HG03520 (cell line): ENCODE measurements around the gene CALHM5.

Source experiments
- ATAC-seq: cut with Tn5 transposase; IDR thresholded peaks from one replicate; pipeline ENCODE4 v1.9.1; 2021; ENCODE audit warnings: mild to moderate bottlenecking, moderate library complexity; ENCODE audit not compliant: unreplicated experiment

Gene CALHM5

DNA sequence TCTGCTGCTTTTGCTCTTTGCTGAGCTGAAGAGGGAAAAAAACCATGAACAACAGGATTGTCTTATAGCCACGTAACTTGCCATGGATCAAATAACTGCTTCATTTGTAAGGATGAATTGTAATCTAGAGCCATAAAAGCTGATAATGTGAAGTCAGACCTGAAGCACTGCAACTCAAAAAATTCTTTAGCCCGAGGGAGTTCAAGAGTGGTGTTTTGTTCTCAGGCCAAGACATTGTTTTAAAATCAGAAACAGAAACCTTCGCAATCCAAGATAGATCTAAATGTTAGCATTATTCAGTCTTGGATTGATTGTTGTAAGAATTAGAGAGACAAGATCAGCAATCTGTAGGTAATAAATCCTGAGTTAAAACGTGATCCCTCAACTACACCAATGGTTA lies 34.2 kb downstream of the CALHM5 start, which contains the start of gene TRAPPC3L:
Gene TRAPPC3L (minus strand): TSS at position 34 of the 400 bp plus-strand sequence. CDS start 170 bp downstream, outside the sequence.
- no peak for ATAC-seq

DNA sequence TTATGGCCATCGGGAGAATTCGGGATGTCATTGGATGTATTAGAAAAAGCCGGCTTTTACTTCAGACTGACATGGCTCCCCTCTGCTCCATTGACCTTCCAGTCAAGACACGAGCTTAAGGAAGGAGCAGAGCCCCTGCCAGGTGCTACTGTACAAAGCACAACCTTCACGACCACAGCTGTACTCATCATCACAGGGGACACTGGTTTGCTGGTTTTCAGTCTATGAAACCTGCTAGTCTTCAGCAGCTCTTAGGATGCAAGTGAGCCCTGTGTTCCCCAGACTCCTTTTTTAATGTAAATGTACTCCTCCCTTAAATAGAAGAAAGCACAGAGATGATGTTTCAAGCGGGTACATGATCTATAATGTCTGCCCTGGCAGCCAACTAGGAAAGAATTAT lies 35.9 kb downstream of the CALHM5 start:
- no peak for ATAC-seq

DNA sequence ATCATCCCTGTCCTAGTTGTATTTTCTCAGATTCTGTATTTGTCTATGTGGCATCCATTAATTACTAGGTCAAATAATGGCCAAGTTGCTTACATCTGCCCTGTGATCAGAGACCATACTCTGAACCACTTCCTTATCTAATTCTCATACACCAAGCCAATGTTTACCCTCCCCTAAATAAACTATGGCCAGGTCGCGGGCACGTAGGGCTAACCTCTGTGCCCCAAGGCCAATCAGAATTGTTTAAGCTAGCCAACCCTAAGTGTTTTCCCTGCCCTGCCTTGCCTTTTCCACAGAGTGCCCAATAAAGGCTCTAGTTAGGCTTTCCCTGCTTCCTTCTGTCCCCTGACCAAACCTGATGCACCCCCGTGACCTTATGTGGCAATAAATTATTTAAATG lies 39.4 kb downstream of the CALHM5 start:
- no peak for ATAC-seq

DNA sequence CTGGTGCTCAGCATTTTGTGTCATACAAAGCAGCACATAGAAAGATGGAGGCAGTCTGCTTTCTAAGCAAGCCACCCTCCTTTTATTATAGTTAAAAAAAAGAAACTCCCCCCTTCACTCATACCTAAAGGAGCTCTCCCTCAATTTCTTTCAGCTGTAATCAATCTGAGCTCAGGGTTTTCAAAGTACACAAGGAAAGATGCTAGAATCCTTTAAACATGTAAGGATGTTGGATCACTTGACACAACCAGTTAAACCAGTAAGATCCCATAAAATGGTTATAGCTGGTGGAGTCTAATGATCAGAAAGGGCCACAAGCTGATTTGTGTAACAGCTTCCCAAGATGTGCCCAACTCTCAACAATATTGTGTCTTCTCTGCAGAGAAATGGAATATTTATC lies 42.0 kb downstream of the CALHM5 start, which contains the start of gene CALHM4:
Gene CALHM4 (plus strand): TSS at position 301 of the 400 bp plus-strand sequence. CDS start 43 bp downstream, at position 344.
- no peak for ATAC-seq

DNA sequence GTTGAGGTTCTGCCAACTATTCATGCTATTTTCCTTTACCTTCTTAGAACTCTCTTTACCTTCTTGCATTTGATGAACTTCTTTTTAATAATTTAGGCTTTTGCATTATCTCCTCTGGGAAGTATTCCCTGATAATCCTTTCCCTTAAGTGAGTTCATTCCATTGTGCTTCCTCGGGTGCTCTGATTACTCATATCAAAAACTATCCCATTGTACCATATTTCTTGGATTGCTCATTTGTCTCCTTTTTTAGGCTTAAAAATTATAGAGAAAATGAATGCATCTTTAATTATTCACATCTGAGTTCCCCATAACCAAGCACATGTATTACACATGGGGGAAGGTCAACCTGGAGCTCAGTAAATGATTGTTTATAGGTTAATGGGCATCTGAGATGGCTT lies 44.6 kb downstream of the CALHM5 start:
- no peak for ATAC-seq

DNA sequence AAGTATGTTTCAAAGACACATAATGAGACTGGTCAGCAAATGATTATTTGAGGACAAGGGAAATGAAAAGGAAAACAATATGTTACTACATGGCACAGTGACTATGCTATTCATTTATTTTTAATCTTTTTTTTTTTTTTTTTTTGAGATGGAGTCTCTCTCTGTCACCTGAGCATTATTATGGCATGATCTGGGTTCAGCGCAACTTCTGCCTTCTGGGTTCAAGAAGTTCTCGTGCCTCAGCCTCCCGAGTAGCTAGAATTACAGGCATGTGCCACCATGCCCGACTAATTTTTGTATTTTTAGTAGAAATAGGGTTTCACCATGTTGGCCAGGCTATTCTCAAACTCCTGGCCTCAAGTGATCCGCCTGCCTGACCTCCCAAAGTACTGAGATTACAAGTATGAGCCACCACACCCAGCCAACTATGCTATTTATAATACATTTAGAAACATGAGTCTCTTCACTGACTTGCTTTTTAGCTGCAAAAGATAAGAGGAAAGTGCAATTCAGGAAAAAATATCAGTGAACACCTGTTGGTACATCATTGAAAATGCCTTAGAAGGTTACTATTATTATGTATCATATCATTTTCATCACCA lies 45.5 kb downstream of the CALHM5 start:
- ATAC-seq: no peak

DNA sequence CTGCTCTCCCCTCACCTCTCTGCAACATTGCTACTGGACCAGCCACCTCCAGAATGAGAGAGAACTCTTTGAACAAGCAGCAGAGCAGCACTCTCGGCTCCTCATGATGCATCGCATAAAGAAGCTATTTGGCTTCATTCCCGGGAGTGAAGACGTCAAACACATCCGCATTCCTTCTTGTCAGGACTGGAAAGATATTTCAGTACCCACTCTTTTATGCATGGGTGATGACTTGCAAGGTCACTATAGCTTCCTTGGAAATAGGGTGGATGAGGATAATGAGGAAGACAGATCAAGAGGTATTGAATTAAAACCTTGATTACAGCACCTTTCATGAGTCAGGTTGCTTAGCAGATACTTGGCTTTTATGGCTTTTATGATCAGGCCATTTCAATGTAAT lies 46.5 kb downstream of the CALHM5 start:
- no peak for ATAC-seq

DNA sequence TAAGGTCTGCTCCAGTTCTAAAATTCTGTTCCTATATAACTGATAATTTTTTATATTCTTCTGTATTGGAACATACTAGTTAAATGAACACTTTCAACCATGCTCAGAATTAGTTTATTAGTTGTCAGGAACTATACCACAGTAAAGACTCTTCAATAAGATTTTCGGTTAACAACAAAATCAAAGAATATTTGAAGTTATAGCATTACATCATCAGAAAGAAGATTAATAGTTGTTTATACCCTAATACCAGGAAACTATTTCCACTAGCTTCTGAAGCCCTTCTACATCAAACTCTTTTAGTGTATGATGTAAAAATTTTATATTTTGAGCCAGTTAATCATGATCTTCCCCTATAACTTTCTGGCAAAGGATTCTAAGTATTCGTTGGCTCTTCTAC lies 48.7 kb downstream of the CALHM5 start:
- ATAC-seq: no peak

DNA sequence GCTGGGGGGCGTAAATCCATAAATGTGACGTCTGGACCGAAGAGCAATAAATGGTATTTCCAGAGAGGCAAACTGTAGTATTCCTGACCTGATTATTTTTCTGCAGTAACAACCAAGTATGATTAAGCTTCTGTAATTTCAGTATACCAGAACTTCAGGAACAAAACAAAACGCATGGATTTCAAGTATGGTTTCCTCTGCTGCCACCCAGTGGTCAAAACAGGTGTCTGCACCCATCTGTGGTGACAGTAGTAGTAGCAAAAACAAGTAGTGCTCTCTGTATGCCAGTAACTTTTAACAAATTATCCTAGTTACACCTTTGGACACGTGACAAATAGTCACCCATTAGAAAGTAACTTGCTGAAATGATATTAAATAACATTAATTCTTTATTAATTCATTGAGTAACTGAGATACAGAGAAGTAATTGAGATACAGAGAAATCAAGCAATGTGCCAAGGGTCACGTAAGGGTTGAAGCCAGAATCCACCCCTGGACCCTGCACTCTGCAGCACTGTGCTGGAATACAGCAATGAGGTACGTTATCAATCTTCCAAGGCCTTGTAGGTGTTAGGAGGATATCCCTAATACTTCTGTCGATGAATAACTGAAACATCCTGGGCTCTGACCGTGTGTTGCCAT lies 50.1 kb downstream of the CALHM5 start:
- peak; percentile 77 for ATAC-seq

DNA sequence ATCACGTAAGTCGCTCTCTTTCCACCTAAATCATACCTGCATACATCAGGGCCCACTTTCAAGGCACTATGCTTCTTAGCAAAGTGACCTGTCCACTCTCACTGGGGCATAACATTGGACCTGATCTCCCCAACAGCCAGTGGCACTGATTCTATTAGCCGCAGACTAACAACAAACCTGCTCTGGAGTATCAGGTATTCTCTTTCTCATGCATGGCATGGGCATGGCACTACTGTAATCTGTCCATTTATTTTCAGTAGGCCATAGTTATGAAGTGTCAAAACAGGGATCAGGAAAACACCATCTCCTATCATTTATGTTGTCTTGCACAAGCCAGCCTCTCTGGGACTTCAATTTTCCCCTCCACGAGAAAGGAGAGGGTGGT lies 50.6 kb downstream of the CALHM5 start:
- no peak for ATAC-seq

DNA sequence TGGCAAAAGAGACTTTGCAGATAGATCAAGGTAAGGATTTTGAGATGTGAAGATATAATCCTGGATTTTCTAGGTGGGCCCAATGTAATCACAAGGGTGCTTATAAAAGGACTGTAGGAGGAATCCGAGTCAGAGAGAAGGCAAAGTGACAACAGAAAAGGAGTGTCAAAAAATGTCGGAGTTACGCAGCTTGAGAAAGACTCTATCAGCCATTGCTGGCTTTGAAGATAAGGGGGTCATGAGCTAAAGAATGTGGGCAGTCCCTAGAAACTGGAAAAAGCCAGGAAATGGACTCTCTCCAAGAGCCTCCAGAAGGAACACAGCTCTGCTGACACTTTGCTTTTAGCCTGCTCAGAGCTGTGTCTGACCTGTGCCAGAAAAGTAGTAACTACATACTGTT lies 51.2 kb downstream of the CALHM5 start:
- ATAC-seq: no peak

DNA sequence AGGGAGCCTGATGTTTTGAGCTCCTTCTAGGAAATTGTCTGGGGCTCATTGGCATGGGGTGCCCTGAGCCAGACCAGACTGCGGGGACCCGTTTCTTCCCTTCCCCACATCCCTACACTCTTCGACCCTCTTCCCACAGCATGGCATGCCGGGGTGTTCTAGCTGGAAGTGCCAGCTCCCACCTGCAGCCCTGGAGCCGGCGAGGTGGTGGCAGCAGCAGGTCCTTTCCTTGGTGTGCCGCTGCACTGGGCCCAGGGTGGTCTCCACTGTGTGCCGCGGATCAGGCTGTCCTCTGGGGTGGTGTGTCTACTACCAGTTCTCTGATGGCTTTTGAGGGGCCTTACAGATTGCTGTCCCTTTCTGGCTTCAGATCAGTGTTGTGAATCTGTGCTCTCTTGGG lies 52.4 kb downstream of the CALHM5 start:
- ATAC-seq: no peak

DNA sequence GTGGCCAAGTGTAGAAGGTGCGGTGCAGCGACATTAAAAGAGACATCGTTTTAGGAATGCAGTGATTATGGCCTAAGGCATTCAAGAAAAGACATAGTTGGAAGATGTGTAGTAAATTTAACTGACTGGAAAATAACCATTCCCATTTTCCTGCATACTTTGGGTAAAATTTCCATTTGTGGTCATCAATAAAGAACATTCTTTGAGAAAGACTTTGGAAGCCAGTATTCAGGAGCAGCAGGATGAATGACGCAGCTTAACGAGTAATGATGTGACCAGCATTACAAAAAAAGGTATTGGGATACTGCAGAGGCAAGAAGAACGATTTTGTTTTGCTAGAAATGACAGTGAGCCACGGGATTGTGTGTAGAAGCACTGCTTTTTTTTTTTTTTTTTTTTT lies 52.9 kb downstream of the CALHM5 start:
- no peak for ATAC-seq

DNA sequence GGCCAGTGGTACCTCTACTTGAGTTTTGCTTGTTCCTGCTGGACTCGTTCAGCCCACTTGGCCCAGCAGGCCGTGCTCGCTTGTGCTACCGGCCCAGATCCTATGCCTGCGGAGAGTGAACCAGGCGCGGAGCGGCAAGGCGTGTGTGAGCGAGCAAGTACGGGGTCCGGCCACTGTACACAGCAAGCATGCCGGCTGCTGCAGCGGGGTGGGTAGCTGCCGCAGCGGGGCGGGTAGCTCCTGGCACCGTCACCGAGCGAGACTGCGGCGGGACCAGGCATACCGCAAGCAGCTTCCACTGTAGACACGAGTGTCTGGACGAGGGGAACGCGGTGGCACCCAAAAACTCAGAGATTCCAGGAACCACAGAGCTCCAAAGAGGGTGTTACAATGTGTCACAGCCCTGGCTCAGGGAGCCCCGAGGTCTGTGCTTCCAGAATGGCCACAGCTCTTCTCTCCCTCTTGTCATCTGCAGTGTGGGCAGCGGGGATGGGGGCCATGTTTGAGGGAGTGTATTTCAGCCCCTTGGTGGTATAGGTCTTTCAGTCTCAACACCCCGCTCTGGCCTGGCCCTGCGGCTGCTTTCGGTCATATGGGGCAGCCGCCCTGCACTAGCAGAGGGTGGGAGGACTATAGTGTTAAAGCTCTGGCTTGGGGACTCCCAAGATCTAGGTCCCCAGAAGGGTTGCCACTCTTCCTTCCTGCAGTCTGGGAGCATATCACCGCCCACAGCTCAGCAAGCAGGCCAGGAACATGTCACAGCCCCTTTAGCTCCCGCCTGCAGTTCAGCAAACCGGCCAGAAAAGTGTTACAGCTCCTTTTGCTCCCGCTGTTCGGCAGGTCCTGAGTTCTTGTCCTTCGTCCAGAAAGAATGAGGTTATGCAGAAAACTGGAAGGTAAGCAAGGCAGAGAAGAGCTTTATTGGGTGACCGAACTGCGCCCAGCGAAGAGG lies 53.8 kb downstream of the CALHM5 start:
- no peak for ATAC-seq

DNA sequence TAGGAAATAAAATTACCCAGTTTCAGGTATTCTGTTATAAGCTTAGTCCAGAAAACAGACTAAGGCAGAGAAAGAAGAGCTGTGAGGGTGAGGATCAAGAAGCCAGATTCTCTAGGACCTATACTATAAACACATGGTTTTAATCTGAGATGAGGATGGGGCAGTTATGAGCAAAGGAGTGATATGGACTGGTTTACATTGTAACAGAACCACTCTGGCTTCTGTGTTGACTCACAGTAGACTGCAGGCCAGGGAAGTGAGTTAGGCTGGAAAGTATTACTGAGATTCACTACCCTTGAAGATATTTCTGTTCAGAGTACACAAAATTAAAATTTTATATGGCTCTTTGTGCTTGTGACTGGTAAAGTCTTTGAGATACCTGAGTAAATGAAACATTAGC lies 56.7 kb downstream of the CALHM5 start:
- ATAC-seq: no peak

DNA sequence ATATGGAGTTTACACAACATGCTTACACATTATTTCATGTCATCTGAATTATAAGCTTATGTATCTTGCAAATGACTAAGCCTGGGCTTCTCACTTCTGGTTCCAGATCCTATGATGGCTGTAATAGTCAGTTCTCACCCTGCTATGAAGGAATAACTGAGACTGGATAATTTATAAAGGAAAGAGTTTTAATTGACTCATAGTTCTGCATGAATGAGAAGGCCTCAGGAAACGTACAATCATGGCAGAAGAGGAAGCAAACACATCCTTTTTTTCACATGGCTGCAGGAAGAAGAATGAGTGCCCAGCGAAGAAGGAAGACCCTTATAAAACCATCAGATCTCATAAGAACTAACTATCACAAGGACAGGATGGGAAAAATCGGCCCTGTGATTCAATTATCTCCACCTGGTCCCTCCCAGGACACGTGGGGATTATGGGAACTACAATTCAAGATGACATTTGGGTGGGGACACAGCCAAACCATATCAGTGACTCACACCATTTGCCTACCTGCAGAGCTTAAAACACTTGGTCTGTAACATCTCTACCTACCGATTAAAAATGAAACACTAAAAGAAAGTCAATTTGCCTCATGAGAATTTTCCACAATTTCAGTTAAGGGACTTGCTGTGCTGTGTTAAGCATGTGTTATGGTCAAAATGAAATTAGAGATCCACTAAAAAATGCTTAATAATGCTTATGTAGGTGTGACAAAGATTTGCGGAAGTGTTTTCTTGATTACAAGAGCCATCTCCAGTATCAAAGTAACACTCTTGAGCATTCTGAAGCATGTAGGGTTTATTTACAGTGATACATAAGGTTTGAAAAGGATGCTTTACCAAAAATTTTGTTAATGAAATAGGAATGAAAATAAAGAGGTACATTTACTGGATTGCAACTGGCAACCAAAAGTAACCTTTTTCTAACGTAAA lies 57.6 kb downstream of the CALHM5 start:
- ATAC-seq: no peak

DNA sequence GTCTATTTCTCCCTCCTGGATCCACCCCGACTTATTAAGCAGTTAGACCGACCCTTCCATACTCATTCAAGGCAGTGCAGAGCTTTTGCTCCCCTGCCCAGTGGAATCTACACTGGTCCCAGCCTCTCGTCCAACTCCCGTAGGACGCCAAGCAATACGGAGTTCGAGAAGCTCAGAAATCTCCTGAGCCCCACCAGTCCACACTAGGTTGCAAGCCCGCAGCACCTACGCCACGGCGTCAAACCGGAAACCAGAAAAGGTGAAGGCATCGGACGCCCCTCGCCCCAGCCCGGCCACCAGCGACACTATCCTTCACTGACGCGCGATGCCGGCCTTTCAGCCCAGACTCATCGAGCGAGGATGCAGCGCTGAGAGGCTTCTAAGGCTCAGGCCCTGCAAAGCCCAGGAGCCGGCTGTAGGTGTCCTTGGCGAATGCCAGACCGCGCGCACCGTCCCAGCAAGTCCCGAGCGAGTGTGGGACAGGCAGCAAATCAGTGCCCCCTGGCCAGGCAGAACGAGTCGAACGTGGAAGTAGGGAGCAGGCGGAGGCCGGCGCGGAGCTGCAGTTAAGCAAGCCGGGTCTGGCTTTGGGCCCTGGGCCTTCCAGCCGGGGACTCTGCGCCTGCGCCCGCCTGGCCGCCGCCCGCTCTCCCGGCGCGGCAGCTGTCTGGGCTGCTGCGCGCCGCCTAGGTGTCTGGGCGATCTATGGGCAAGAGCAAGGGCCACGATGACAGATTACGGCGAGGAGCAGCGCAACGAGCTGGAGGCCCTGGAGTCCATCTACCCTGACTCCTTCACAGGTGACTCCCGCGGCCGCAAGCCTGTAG lies 59.6 kb downstream of the CALHM5 start, which contains the start of gene RWDD1:
Gene RWDD1 (plus strand): TSS at position 649 of the 827 bp plus-strand sequence. CDS start 79 bp downstream, at position 728.
- ATAC-seq: peak; percentile 94

DNA sequence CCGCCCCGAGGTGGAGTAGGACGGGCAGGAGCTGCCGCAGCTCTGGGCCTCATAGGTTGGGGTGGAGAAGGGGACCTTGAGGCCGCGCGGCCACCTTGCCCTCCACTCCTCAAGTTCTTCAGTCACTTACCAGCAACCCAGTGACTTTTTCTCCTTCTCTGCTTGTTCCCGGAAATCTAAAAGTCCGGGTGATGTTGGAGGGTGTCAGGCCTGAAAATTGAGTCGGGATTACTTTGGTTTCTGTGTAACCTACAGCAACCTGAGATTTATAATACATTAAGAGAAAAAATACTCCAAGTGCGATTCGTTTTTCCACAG lies 60.2 kb downstream of the CALHM5 start:
- no peak for ATAC-seq

DNA sequence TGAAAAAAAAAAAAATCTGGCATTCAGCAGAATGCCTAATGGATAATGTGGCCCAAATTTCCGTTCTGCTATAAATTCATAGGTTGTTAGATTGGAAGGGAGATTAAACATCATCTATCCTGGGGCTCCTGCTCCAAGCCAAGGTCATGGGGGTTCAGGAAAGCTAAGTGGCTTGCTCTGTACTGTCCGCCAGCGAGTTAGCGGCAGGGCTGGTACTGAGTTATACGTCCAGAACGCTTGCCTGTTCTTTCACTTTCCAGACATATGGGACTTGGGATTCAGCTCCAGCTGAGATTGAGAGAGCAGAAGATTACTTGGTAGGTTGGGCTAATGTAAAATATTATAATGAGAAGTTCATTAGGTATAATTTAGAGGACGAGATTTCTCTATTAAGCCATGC lies 60.7 kb downstream of the CALHM5 start:
- no peak for ATAC-seq
